Transverse colon (tissue), 4 donors: ENCODE results near the gene ZNF629.

Experiments used
- CTCF ChIP-seq, 5 experiments: fragments of 200-600 bp in 3 of 5; fragments of 450-650 bp in 2 of 5; sonication (generic) in 3 of 5; IDR thresholded peaks; 1 replicate in 2 of 5; 2 replicates in 3 of 5; pipeline ENCODE4 v1.5.1; 2016 to 2017; ENCODE audit warnings: antibody characterized with exemption in 5 of 5, inconsistent platforms in 3 of 5, mild to moderate bottlenecking in 2 of 5, moderate library complexity in 1 of 5
- EP300 ChIP-seq: sonication (generic); formaldehyde crosslinking; IDR thresholded peaks from one replicate; pipeline ENCODE4 v1.6.1; 2017; ENCODE audit warnings: antibody characterized with exemption, low read depth
- POLR2A ChIP-seq: fragments of 450-650 bp; IDR thresholded peaks from one replicate; pipeline ENCODE4 v1.6.1; 2016; ENCODE audit warnings: antibody characterized with exemption, mild to moderate bottlenecking, moderate library complexity
- POLR2AphosphoS5 ChIP-seq, 3 donors: sonication (generic); formaldehyde crosslinking; IDR thresholded peaks; one replicate each; pipeline ENCODE4 v1.6.1; 2016; ENCODE audit warnings: antibody characterized with exemption in 3 of 3

GRCh38 chr16:30797670-30798309, 10.8 kb upstream of the ZNF629 start:
- TF ChIP-seq CTCF (IDR thresholded peaks at IDR 0.05), result no peak
- no peak for TF ChIP-seq POLR2A
- TF ChIP-seq EP300, result no peak
- no peak for TF ChIP-seq POLR2AphosphoS5 (IDR thresholded peaks at IDR 0.05)
